Dermis microvascular lymphatic vessel endothelial cell (primary cell): ENCODE data around the gene RAB8A. TPM values are rescaled to one million over a fixed set of nuclear protein-coding genes. Genes with fewer than 3 reads are reported as not detected.
"Not testable (repeated sequence)": the region's sequence is repeated elsewhere in the genome, so short reads cannot be mapped to it uniquely, and the experiment has no call there.

Experiments
- DNase-seq, 2 donors: peaks; one replicate each; pipeline versions ENCODE4 v3.0.0 to v3.0.0-alpha.2; 2010; ENCODE audit warnings: low read depth in 2 of 2
- total RNA-seq: library from RNA; depleted of rRNA; stranded (reverse); fragments of >200 nt; gene quantifications from 2 replicates; pipeline ENCODE4 v1.2.1, GENCODE V29; 2014

RAB8A gene
- total RNA-seq, 1 donor from 2014 or later, result 107 TPM

DNA sequence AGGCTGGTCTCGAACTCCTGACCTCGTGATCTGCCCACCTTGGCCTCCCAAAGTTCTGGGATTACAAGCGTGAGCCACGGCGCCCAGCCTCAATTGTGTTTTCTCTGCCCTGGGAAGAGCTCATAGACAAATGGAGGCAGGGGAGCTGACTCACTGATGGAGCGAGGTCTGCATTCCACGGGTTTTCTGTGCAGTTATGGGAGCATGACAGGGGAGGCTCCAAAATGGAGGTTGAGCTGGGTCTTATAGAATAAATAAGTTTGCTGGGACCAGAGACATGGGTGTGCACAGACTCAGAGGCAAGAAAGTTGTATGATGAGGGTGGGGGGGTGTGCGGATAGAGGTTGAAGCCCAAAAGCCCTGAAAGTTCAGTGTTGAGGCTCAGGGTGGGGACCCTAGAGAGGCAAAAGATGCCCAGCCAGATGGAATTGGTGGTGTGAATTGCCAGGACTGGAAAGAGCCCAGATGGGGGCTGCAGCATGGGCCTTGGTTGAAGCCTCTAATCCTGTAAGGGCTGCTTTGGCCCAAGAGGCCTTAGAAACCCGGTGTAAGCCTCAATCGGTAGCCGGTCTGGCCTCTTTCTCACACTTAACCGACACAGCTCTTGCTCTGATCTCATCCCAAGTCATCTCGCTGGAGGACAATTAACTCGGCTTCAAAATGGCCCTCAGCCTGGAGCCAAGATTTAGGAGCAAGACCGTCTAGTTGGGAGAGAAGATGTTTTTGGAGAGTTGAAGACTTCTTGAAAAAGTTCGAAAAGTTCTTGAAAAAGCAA is 33.5 kb upstream of the RAB8A start:
- DNase-seq, result peak in 1 of 2 donors; percentile 63

DNA sequence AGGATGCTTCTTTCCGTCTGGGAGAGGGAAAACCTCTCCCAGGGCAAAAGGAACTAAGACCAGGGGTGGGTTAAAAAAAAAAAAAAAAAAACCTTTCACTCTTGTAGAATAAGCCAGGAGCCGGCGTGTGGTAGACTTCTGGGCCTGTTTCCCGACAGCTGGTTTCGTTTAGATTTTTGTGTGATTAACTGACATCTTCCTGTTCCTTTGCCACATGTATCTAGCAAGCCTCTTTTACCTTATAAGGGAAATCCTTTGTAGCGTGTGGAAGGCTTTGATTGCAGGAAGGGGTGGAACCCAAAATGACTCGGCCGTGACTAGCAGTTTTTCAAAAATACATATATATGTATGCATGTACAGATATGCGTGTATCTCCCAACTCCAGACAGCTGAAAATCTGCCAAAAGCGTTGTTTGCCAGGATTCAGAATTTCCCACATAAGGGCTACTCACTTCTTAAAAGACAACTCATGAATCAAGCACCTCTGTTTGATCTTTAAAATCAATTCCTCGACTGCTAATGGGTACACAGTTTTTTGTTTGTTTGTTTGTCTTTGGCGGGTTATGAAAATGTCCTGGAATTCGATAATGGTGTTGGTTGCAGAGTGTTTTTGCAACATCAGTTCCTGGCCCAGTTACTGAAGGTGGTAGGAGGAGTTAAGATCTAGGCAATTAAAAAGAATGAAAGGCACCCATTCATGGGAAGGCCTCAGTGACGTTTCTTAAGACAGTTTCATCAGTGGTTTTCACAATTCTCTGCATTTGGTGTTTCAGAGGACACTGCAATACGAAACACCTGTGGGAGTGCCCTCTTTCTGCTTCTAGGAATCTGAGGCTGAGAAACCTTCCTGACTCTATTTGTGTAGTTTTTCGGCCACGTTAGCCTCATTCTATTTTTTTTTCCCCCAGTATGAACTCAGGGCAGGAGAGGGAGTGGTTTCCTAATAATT is 32.7 kb upstream of the RAB8A start:
- peak; percentile 93 to 97 for DNase-seq

DNA sequence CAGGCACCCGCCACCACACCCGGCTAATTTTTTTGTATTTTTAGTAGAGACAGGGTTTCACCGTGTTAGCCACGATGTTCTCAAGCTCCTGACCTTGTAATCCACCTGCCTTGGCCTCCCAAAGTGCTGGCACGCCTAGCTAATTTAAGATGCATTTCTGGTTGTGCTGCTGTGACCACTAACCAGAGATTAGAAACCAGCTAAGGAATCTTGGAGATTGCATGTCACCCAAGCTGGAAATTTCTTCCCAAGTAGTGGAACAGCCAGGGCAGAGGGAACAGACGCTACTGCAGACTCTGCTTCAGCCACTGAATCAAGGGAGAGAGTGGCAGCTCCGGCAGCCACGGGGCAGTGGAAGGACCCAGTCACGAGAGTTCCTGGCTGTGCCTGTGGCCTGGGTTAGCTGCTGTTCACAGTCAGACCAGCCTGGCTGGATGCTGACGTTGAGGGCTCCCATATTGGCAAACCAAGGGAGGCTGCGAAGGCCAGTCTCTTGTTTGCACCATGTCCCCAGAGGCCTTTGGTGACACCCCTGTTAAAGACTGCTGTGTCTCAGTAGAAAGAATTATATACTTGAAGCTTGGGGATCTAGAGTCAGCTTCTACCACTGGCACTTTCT is 27.5 kb upstream of the RAB8A start:
- DNase-seq, result no peak

DNA sequence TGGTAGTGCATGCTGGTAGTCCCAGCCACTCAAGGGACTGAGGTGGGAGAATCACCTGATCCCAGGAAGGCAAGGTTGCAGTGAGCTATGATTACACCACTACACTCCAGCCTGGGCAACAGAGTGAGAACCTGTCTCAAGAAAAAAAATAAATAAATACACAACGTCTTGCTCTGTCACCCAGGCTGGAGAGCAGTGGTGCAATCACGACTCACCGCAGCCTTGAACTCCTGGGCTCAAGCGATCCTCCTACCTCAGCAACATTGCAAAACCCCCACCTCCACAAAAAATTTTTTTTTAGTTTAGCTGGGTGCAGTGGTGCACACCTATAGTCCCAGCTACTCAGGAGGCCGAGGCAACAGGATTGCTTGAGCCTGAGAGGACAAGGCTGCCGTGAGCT is 26.6 kb upstream of the RAB8A start:
- no peak for DNase-seq

DNA sequence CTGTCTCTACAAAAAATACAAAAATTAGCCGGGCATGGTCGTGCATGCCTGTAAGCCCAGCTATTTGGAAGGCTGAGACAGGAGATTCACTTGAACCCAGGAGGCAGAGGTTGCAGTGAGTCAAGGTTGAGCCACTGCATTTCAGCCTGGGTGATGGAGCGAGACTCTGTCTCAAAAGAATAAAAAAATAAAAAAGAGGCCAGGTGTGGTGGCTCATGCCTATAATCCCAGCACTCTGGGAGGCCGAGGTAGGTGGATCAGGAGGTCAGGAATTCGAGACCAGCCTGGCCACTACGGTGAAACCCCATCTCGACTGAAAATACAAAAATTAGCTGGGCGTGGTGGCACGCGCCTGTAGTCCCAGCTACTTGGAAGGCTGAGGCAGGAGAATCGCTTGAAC is 24.3 kb upstream of the RAB8A start:
- not testable (repeated sequence) for DNase-seq

DNA sequence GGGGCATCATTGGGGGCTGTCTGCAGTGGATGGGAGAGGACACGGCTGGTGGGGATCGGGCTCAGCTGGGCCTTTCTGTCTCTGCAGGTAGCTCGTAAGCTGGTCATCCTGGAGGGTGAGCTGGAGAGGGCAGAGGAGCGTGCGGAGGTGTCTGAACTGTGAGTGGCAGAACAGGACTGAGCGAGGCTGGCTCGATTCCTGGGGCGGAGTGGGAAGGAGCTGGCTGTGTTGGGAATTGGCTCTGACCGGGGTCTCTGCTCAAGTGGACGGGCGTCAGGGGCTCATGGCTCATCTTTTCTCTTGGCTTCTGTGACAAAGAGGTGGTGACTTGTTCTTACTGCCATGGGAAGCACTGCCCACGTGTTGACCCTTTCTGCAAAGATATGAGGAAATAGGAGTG is 23.7 kb upstream of the RAB8A start:
- DNase-seq, result no peak

DNA sequence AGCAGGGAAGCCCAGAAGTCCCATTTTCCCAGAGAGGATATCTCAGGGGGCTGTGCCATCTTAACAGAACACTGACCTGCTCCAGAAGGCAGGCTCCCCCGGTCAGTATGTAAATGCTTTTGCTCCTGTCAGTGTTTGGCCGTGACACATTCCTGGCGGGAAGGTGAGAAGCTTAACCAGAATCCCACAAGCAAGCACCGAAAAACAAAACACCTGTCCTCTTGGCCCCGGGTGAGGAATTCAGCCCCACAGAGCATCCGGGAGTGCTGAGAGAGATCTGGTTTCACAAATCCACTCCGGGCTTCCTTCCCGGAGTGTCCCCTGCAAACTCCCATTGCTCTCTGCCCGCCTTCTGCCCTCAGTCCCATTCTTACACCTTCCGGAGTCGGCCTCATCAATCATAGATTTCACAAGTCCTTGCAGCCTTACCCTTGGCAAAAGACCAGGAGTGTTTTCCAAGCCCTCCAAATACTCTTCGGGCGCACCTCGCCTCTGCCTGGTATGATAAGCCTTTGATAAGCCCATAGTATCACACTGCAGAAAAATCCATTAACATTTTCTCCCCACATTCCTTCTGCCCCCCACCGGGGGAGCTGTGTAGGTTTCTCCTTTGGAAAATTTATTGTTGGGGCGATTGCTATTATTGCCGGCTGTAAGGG is 23.2 kb upstream of the RAB8A start:
- DNase-seq, result peak in 1 of 2 donors; percentile 33

DNA sequence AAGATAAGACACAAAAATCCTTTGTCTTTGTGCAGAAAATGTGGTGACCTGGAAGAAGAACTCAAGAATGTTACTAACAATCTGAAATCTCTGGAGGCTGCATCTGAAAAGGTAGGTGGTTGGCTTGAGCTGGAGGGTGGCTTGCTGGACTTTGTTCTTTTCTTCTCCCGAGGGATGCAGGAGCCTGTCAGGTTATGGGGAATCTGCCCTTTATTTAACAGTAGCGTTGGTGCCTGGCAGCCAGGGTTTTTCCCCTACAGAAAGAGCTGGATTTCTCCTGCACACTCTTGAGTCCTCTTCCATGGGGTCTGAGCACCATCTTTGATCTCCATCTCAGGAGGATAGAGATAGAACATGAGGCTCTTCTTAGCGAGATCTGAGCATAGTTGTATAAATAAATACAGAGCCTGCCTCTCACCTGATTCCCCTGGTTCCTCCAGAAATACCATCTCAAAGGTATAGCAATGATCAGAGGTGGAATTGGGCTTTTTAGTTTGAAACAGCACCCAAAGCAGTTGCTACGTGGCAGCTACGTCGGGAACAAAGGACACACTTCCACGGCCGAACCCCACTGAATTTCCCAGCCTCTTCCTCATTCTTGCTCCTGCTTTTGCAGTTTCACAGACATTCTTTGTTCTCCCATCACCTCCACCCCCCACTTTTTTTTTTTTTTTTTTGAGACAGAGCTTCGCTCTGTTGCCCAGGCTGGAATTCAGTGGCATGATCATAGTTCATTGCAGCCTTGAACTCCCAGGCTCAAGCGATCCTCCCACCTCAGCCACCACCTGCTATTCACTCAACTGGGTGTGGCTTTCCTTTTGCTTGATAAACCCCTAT is 22.5 kb upstream of the RAB8A start:
- DNase-seq, result no peak

DNA sequence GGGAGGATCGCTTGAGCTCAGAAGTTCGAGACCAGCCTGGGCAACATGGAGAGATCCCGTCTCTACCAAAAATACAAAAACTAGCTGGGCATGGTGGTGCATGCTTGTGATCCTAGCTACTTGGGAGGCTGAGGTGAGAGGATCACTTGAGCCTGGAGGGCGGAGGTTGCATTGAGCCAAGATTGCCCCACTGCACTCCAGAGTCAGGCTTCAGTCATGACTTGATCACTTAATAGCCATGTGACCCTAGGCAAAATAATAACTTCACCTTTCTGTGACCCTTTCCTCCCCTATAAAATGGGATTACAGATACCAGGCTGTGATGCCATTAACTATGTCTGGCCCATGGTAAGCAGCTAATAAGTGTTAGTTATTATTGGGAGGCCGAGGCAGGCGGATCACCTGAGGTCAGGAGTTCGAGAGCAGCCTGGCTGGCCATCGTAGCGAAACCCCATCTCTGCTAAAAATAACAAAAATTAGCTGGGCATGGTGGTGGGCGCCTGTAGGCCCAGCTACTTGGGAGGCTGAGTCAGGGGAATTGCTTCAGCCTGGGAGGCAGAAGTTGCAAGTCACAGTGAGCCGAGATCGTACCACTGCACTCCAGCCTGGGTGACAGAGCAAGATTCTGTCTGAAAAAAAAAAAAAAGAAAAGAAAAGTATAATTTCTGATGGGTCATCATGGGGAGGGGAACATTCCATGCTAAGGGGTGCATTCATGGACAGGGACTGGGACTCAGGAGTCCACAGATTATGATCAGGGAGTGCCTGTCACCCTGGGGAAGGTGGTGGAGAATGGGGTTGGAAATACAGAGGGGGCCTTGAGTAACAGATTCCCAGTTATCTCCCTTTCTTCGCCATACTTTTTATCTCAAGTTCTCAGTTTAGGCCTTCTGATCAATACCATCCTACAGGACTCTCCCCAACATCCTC is 19.9 kb upstream of the RAB8A start:
- DNase-seq, result no peak

DNA sequence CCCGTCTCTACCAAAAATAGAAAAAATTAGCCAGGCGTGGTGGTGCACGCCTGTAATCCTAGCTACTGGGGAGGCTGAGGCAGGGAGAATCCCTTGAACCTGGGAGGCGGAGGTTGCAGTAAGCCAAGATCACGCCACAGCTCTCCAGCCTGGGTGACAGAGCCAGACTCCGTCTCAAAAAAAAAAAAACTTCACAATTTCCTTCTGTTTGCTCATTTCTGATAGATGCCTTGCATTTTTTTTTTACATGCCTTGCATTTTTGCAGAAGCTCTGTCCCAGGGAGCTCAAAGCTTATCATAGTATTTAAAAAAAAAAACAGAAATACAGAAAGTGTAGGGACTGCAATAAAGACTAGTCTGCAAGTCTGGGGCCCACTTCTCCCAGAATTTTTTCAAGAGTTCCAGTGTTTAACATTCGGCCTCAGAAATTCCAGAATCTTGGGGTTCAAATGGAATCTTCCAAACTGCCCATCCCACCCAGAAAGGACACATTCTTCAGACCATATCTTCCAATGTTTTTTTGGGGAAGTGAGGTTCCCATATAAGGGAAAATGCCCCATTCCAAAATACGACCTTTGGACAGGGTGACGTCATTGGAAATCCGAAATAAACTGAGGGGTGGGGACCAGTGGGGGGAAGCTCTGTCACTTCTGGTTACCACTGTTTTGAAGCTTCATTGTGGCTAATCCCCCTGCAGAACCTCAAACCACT is 17.2 kb upstream of the RAB8A start:
- DNase-seq, result no peak

DNA sequence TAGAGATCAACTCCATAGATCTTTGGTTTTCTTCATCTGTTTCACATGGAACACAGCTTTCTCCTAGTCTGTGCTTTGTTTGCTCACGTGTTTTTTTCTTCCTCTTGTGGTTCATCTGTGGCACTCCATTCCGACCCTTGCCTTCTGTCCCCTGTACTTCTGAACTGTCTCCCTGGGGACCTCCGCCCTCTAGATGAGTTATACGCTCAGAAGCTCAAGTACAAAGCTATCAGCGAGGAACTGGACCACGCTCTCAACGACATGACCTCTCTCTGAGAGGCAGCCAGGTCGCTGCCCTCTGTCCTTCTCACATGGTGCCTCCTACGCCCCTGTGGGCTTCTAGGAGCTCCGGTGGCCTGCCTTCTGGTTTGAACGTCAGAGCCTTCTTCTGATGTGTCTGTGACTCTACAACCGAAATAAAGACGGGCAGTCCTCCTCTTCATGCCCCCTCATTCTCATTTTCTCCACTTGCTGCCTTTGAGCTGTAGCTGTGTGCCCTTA is 16.6 kb upstream of the RAB8A start:
- DNase-seq, result no peak

DNA sequence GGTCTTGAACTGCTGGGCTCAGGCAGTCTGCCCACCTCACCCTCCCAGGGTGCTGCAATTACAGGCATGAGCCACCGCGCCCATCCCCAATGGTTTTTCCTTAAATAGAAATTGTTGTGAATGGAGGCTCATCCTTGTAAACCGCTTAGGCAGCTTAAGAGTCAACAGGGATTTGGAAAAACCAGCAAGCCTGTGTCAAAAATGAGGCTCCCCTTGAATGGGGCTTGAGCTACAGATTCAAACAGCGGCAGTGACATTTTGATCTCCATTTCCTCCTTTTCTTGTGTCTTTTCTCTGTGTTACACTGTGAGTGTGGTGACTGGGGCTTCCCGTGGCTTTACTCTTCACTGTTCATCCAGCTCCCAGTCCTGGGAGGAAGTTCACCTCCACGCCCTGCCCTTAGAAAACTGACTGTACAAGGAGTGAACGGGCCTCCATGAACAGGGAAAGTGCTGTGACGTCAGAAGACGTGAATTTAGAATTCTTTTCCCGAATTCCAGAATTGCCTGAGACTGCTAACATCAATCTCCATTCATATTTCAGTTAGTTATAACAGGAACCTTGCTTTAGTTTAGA is 15.3 kb upstream of the RAB8A start:
- peak in 1 of 2 donors; percentile 61 for DNase-seq

DNA sequence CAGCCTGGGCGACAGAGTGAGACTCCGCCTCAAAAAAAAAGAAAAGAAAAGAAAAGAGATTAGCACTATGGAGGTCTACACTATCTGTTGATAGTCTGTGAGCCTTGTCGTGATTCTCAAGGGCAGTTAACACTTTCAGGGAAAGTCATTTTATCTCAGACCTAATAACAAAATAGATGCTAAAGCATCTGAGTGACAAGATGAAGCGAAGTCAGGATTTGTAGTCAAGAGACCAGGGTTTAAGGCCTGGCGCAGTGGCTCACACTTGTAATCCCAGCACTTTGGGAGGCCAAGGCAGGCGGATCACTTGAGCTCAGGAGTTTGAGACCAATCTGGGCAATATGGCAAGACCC is 13.3 kb upstream of the RAB8A start:
- DNase-seq, result no peak

DNA sequence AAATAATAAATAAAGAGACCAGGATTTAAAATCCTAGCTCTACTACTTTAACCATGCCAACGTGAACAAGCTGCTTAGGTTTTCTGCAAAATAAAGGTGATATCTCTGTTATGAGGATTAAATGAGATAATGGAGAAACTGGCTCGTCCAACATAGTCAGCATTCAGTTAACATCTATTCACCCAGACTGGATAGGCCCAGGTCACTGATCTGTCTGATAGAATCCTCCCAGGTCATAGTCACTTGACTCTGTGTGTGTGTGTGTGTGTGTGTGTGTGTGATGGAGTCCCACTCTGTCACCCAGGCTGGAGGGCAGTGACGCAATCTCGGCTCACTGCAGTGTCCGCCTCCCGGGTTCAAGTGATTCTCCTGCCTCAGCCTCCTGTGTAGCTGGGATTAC is 12.9 kb upstream of the RAB8A start:
- no peak for DNase-seq

DNA sequence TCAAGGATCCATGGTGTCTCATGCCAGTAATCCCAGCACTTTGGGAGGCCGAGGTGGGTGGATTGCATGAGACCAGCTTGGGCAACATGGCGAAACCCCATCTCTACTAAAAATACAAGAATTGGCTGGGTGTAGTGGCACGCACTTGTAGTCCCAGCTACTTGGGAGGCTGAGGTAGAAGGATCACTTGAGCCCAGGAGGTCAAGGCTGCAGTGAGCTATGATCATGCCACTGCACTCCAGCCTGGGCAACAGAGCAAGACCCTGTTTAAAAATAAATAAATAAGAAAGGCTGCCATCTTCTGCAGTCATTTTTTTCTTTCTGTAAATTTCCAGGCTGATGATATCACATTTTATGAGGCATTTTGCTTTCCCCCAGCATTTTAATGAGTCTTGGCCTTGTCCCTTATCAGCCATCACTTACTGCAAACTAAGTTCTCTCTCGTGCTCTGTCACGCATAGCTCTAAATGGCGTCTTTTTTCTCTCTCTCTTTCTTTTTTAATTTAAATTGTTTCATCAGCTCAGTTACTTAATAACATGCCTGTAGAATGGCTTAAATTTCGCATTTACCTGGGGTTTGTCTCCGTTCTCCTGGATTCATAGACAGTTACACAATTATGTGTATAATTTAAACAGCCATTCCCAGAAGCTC is 12.2 kb upstream of the RAB8A start:
- DNase-seq, result not testable (repeated sequence)

DNA sequence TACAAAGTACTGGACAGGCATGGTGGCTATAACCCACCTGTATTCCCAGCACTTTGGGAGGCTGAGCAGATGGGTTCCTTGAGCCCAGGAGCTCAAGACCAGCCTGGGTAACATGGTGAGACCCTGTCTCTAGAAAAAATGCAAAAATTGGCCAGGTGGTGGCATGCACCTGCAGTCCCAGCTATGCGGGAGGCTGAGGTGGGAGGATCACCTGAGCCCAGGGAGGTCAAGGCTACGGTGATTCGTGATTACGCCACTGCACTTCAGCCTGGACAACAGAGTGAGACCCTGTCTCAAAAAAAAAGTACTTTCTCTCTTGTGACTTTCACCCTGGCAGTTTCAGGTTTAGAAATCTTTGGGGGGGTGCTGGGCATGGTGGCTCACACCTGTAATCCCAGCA is 11.2 kb upstream of the RAB8A start:
- no peak for DNase-seq

DNA sequence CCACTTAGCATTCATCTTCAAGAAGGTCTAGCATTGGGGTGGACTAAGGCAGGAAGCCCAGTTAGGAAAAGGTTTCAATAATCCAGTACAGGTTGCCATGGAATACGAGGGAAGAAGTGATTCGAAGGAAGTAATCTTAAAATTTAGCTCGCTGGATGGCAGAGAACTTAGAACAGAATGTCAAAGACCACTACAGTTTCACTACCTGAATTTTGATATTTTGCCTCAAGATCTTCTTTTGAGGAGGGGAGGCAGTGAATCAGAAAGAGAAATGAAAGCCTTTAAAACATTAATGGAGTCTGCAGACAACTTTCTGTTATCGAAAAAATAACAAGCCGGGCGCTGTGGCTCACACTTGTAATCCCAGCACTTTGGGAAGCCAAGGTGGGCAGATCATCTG is 7.0 kb upstream of the RAB8A start:
- no peak for DNase-seq

DNA sequence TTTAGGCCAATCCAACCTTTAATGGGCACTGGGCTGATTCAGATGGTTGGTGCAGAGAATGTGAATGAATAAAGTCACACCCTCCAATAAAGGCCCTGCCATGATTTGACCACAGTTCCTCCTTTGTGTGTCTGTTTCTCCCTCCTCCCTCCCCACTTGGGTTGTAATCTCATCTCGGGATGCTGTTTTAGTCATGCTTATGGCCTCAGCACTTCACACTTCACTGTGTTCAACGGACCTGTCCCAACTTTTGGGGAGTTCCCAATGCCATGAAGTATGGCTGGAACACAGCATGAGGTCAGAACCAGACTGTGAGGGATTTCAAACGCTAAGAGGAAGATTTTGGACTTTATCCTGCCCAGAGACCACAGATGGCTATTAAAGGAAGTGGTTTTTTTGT is 5.6 kb upstream of the RAB8A start:
- no peak for DNase-seq
